ENCODE results near the gene RTP3.
"Not testable (repeated sequence)": the region's sequence is repeated elsewhere in the genome, so short reads cannot be mapped to it uniquely, and the experiment has no call there.

RTP3 gene

DNA sequence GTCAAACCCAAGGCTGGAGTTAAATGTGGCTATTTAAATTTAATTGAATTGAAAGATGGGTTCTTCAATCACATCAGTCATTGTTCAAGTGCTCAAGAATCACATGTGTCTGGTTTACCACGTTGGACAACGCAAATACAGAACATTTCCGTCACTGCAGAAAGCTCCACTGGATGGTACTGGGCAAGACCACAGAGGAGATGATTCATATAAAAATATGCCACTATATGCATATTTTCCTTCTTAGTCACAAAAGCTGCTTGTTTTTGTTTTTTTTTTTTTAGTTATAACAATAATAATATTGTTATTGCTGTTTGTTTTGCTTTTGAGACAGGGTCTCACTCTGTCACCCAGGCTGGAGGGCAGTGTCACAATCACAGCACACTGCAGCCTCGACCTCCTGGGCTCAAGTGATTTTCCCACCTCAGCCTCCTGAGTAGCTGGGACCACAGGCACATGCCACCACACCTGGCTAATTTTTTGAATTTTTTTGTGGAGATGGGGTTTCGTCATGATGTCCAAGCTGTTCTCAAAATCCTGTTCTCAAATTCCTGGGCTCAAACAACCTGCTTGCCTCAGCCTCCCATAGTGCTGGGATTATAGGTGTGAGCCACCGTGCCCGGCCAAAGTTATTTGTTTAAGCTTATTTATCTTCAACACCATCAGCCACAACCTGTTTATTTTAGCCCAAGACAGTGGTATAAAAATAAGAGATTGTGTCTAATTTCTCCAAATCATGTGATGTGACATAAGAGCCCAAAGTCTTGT is 19.4 kb downstream of the RTP3 start:
- DNase-seq: no peak

DNA sequence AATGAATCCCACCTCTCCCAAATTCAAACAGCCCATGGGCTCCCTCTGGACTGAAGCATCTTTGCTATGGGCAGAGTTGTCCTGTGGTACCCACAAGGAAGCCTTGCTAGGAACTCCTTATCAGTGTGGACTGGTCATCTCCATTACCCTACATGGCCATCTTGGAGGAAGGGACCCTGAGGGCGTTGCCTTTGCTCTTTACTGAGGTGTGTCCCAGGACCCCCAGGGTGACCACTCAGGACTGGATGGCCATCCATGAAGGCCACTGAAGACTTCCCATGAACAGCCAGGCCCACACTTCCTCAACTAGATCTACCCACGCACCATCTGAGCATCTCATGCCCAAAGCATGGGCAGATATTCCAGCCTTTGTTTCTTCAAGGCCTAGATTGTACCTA is 20.0 kb downstream of the RTP3 start:
- no peak for DNase-seq

DNA sequence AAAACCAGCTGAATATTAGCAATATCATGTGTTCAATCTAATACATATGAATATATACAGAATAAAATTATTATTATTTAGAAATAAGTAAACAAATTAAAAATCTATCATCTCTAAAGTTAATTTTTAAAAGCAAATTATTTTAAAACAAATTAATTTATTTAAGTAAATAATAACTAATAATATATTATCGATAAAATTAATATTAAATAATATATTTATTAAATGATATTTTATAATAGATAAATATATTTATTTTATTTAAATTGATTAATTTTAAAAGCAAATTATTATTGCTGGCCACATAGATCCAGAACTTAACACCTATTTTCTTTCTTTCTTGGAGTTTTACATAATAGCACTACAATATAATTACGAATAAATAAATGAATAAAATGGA is 22.2 kb downstream of the RTP3 start:
- no peak for DNase-seq

DNA sequence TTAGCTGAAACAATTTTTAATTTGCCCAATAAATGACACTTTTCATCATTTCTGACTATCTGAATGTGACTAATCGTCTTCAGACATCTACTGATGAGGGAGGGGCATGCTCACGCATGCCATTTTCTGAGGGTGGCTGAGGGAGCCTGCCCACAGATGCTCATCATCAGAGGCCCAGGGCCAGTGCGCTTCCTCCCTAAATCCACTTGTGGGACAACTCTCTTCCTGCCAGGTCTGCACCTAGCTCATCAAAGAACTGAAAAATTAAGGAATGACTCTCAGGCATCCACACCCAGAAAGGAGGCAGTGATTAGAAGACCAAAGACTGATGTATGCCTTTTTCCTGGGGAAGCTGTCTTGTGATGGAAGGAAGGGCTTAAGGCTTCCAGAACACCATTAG is 22.8 kb downstream of the RTP3 start:
- DNase-seq: no peak

DNA sequence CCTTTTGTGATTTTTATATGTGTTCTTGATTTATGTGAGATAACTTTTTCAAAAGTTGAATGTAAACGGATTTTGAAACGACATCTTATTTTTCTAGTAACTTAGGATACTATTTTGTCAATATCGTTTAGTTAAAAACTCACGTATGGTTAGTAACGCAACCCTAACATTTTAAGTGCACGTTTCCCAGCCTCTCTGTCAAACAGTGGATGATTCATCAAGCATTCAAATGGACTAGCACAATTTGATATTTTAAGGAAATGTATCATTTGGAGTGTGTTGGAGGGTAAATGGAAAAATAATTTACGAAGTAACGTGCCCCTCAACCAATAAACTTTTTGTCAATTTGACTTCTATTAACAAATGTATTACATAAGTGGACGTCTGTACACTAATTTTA is 23.3 kb downstream of the RTP3 start:
- DNase-seq: no peak

DNA sequence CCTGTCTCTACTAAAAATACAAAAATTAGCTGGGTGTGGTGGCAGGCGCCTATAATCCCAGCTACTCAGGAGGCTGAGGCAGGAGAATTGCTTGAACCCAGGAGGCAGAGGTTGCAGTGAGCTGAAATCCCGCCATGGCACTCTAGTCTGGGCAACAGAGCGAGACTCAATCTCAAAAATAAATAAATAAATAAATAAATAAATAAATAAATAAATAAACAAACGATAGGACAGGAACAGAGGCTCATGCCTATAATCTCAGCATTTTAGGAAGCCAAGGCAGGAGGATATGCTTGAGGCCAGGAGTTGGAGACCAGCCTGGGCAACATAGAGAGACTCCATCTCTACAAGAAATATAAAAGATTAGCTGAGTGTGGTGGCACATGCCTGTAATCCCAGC is 24.4 kb downstream of the RTP3 start:
- not testable (repeated sequence) for DNase-seq

DNA sequence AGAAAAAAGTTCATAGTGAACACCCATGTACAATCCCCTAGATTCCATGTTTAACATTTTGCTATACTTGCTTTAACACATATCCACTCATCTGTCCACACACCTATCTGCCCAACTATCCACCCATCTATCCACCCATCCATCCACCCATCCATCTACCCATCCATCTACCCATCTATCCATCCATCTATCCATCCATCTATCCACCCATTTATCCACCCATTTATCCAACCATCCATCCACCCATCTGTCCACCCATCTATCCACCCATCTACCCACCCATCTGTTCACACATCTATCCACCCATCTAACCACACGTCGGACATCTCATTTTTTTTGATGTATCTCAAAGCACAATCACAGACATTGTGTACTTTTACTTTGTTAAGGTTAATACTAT is 25.8 kb downstream of the RTP3 start:
- no peak for DNase-seq

DNA sequence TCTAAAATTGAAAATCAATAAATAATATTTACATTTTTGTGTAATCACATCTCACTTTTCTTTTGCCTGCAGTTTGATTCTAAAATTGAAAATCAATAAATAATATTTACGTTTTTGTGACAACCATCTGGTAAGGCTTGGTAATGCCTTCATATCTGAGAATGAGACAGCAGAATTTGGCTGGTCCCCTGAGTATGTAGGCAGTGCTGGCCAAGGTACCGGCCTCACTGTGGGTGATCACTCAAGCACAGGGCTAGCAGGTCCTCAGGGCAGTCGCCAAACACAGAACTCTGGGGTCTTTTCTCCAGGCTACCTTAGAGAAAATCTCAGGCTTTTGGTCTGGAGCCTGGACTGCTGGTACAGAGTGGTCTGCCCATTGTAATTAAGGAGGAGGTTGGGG is 26.2 kb downstream of the RTP3 start:
- DNase-seq: no peak

DNA sequence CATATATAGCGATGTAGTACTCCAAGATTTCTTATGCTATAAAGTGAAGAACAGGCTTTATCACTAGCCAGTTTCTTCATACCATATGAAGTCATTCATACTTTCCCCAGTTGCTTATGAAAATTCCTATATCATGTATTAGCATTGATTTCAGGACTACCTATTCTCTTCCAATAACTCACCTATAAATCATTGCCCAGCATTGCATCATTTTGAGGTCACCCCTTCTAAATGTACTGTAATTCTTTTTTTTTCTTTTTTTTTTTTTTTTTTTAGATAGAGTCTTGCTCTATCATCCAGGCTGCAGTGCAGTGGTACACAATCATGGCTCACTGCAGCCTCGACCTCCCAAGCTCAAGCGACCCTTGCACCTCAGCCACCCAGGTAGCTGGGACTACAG is 27.1 kb downstream of the RTP3 start:
- DNase-seq: no peak

DNA sequence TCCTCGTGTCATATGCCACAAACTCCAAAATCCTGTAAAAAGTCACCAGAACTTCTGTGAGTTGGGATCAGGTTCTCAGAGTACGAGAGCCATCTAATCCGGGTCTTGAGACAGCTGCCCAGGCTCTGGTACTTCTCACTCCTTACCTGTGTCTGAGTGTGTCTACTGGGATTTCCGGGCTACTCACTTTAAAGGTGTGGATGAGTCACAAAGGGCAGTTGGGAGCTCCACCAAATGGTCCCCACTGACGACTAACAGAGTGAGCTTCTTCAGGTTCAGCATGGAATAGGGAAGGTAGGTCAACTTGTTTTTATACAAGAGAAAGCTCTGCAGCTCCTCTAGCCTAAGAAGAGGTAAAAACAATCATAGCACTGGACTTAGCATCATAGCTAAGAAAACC is 29.5 kb downstream of the RTP3 start:
- DNase-seq: no peak

DNA sequence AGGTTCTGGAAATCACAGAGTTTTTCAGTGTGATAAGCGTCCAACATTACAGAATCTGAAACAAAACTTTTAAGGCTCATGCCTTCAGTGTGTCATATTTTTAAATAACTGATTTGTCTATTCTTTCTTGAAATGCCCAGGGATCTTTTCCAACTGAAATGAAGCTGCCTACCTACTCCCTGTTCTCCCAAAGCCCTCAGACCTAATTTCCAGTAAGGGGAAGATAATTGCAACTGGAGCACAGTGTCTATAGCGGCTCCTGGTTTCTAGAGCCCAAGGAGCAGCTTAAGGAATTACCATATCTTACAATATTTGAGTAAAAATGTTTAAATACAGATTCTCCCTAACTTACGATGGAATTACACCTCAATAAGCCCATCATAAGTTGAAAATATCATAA is 35.3 kb downstream of the RTP3 start:
- no peak for DNase-seq

DNA sequence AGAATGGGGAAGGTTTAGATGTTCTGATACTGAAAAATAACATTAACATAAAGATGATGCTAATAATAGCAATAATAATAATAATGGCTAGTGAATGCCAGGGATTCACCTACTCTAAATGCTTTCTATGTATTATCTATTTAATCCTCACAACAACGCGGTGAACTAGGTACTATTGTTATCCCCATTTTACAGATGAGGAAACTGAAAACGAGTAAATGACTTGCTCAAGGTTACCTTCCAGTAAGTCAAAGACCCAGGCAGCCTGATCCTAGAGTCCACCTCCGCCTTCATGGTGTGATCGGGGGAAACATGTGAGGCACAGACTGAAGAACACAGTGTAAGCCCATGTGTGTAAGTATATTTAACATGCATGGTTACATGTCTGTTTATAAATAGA is 38.0 kb downstream of the RTP3 start:
- no peak for DNase-seq

DNA sequence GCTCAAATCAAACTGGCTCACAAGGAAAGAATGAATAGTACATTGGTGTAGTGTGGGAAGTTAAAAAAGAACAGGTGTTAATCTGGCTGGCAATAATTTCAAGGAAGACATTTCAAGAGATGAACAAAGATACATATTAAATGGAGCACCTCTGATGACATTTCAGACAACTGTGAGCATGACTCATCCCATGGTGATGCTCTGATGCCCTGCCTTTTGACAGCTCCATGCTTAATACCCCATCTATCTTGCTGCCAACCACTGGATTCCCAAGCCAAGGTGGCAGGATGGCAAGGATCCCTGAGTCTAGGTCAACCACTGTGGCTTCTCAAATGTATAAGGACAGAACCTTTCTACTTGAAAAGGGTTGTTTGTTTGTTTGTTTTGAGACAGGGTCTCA is 39.0 kb downstream of the RTP3 start:
- no peak for DNase-seq

DNA sequence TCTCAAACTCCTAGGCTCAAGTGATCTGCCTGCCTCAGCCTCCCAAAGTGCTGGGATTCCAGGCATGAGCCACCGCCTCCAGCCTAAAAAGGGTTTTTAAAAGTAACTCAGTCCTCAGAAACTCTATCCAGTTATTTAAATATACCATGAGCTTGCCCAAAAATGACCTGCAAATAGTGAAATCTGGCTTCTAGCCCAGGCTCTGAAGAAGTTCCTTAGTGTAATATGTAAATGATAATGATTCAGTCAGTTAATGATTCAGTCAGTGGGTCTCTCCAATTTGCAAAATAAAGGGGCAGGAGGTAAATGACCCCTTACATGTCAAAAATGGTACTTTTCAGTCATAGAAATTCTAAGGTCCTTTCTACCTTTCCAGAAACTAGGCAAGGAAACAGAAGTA is 39.5 kb downstream of the RTP3 start:
- no peak for DNase-seq

DNA sequence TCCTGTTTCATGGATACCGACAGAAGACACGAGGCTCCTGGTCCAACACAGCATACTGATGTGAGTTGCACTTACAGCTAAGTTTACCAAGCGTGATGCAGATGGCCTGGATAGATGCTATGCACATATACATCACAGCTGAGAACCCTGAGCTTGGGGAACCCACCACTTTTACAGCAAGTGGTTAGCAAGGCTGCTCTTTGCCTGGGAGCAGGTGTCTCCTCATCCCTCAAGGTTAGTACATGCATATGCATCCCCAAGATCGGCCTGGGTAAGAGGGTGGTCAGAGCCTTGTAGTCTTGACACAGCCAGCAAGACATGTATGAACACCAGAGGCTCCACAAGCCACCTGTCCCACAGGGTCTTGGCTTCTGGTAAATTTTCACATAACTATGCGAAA is 40.0 kb downstream of the RTP3 start:
- no peak for DNase-seq

DNA sequence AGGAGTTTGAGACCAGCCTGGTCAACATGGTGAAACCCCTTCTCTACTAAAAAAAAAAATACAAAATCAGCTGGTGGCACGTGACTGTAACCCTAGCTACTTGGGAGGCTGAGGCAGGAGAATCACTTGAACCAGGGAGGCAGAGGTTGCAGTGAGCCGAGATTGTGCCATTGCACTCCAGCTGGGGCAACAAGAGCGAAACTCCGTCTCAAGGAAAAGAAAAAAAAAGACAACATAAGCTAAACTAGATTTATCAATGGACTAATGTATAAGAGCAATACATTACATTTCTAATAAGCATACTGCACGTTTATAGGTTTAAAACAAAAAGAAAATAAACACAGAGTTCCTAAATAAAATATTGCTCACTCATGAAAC is 40.6 kb downstream of the RTP3 start:
- not testable (repeated sequence) for DNase-seq

DNA sequence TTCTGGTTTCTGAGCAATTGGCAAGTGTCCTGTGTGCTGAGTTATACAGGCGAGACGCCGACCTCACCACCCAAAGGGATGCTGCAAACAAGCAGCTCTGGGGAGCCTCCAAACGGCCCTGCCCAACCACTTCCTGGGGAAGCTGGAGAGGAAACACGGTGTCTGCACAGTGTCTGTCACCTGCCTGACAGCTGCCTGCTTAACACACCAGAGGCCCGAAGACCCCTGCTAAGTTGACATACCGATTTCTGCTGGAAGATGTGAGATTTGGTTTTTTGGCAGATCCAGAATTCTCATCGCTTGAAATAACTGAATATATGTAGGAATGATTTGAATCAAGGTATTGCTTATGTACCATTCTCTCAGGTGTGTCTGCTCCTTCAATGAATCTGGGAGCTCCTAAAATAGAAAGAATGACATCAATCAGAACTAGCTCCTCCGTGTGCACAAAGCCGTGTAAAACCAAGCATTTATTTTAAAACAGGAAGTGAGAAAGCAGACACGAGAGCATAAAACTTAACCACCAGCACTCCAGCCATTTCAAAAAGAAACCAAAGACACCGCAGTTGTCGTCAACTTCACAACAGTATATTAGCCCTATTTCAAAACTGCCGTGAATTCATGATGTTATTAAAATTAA is 41.1 kb downstream of the RTP3 start:
- DNase-seq: peak in 30 of 56 donors; percentile 2 to 52 (median 14)

DNA sequence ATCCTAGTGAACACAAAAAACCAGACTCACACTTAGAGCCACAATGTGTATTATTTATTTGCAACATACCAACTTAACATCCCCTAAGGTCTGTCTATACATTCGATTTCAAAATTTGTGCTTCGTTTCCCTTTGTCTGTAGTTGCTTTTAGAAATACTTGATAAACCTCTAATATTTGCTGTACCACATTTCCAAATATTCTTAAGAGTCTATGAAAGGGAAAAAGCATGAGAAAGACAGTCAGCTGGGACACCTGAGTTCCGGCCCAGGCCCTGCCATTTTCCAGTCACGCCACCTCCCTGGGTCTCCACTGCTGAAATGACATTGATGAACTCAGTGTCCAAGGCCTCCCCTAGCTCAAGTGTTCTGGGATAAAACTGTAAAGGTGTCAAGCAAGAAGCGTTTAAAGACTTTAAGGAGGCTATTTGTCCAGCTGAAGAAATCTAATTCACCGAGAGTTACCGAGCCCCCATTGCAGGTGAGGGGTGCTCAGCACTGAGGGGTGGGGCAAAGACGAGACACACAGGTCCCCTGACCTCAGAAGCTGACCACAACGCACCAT is 41.7 kb downstream of the RTP3 start:
- DNase-seq: no peak

DNA sequence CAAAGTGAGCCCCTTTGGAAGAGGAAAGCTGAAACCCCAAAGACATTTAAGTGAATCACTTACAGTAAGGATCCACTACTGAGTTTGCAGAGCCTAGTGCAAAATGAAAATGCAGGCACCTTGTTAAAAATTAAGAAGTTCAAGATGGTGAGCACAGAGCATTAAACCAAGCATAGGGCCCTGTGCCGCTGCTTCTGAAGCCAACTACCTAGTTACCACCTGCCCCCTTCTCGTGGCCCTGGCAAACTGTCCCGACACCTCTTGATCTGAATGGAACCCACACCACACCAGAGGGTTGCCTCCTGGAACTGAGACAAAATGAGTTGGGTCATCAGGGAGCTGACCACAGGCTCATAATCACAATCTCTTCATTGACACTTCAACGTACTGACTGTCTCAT is 42.8 kb downstream of the RTP3 start:
- DNase-seq: no peak

DNA sequence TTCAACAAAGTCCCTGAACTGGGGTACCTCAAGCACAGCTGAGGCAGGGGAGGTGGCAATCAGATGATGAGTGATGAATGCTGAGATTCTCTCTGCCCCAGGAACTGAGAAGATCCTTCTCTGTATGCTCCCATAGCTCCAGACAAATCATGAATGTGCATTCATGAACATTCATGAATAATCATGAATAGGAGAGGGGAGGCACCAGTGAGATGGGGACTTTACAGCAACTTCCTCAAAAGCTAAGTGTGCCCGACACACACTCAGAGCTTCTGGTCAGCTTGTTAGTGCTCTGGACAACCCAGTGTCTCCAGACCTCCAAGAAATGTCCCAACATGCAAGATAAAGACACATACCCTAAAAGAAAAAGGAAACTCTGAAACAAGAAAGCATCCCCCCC is 44.1 kb downstream of the RTP3 start:
- no peak for DNase-seq

DNA sequence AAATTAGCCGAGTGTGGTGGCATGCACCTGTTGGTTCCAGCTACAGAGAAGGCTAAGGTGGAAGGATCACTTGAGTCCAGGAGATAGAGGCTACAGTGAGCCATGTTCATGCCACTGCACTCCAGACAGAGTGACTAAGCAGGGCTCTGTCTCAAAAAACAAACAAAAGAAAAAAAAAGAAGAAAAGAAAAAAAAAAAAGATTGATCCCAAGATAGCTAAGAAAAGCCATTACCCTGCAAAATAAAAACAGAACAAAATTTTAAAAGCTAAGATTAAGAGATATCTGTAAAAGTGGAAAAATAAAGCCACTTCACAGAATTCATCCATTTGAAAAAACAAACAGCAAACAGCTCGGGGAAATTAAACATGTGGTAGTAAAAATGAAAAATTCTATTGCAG is 44.6 kb downstream of the RTP3 start:
- no peak for DNase-seq

DNA sequence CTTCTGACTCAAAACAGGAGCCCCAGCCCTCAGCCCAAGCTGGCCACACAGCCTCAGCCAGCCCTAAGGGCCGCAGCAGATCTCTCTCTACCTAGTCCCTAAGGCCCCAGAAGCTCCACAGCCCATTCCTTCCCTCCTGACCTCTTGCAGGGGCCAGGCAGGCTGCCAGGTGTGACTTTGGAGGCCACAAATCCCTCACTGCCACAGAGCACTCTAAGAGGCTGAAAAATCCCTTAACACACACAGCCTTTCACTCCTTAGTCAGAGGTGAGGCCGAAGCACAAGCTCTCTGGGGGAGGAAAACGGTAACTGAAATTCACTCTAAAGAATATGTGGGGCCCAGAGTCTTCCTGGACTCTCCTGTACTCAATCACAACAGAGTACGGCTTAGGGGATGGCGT is 45.0 kb downstream of the RTP3 start:
- DNase-seq: no peak

DNA sequence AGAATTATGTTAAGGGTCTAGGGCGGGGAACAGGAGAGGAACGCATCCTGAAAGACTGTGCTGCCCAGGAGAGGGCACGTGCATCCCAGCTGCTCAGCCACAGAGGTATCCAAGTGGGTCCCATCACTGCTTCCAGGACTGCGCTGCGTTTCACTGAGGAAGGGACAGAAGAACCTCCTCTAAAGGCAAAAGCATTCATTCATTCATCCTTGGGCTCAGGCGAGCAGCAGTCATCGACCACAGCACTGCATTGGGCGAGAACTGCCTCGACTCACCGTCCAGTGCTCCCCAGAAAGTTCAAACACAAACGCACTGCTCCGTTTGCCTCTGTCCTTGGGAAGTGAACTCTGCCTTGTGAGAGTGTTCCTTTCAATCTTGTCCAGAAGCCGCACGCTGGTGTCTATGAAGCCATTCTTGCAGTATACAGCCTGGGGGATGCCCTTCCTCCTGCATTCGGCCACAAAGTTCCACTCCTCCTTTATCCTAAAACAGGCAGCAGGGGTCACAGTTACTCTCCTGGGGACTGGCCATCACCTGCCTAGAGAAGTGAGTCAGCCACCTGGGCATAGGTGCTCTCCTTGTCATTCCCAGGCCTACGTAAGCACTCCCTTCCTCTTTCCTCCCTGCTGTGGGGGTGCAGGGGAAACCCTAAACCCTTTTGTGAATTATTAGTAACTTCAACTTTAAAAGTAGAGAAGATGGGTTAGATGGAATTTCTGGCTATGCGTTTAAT is 47.2 kb downstream of the RTP3 start:
- no peak for DNase-seq

Data from amygdala (tissue), 56 donors.